ENCODE results near the gene DDX11. TPM values are rescaled to one million over a fixed set of nuclear protein-coding genes. Genes with fewer than 3 reads are reported as not detected.

Gene DDX11
- total and polyA plus RNA-seq, 2 of the 4 experiments (the other 2 are of a cell fraction) = 10.8 to 17.6 TPM

Small RNA genes lying within 50 kb of the gene (microRNA-seq; reads per million reads assigned to microRNA genes)
- not detected for gene RF00072 (ENCODE audit: insufficient read depth, insufficient read length)

Small RNA genes lying within 50 kb of the gene (small RNA-seq; reads per million reads assigned to genes)
- 0 reads per million in 5 experiments for gene RF00072

Other genes starting within 250 kb of the DDX11 start
- 0.18 and 0.28 TPM in 2 replicates for gene TSPAN11, start 147.1 kb upstream of the DDX11 start, total RNA-seq (2012; rRNA removed)
- 0.26 and 0.30 TPM in 2 replicates for gene TSPAN11, start 147.1 kb upstream of the DDX11 start, polyA plus RNA-seq (2012; rRNA removed)

Data from IMR-90 (cell line).